ENCODE measurements around the gene PDZD2.
"Not testable (repeated sequence)": the region's sequence is repeated elsewhere in the genome, so short reads cannot be mapped to it uniquely, and the experiment has no call there.

Gene PDZD2

GRCh38 chr5:32115985-32116384, 477.1 kb downstream of the PDZD2 start:
- H3K9me3 ChIP-seq (ENCODE audit: low read length): no peaks in the 10 kb centered on the region
- no peaks in the 10 kb centered on the region for H3K4me1 ChIP-seq (ENCODE audit: insufficient read depth, low read length)
- no peak overlapping the region for H3K27ac ChIP-seq (ENCODE audit: low read depth, low read length)
- peaks cover 23% of the 10 kb centered on the region for H3K36me3 ChIP-seq (ENCODE audit: insufficient read depth, low read length)
- no peak overlapping the region for H3K4me3 ChIP-seq (ENCODE audit: low read depth in 1 of 2, low read length in 2 of 2)
- H3K9ac ChIP-seq (ENCODE audit: low read length): no peak overlapping the region
- no peaks in the 10 kb centered on the region for H3K27me3 ChIP-seq (ENCODE audit: control insufficient read depth in 1 of 2, insufficient read depth in 2 of 2, low read length in 2 of 2)

GRCh38 chr5:32116574-32117313, 477.8 kb downstream of the PDZD2 start:
- Histone ChIP-seq H3K9me3 (ENCODE audit: low read length) (no peaks in the 10 kb centered on the region), H3K36me3 (ENCODE audit: insufficient read depth, low read length) (peaks cover 16% of the 10 kb centered on the region), H3K27ac (ENCODE audit: low read depth, low read length) (no peak overlapping the region), H3K9ac (ENCODE audit: low read length) (no peak overlapping the region), H3K4me1 (ENCODE audit: insufficient read depth, low read length) (no peaks in the 10 kb centered on the region), H3K4me3 (ENCODE audit: low read depth in 1 of 2, low read length in 2 of 2) (no peak overlapping the region), H3K27me3 (ENCODE audit: control insufficient read depth in 1 of 2, insufficient read depth in 2 of 2, low read length in 2 of 2) (no peaks in the 10 kb centered on the region)

GRCh38 chr5:32118922-32119321, 480.0 kb downstream of the PDZD2 start:
- not testable (repeated sequence) for H3K9ac ChIP-seq (ENCODE audit: low read length); H3K4me3 ChIP-seq (ENCODE audit: low read depth in 1 of 2, low read length in 2 of 2); H3K36me3 ChIP-seq (ENCODE audit: insufficient read depth, low read length); H3K27ac ChIP-seq (ENCODE audit: low read depth, low read length); H3K4me1 ChIP-seq (ENCODE audit: insufficient read depth, low read length); H3K9me3 ChIP-seq (ENCODE audit: low read length); H3K27me3 ChIP-seq (ENCODE audit: control insufficient read depth in 1 of 2, insufficient read depth in 2 of 2, low read length in 2 of 2)

- Histone ChIP-seq H3K27me3 (ENCODE audit: control insufficient read depth in 1 of 2, insufficient read depth in 2 of 2, low read length in 2 of 2) (no peaks in the 10 kb centered on the region), H3K4me3 (ENCODE audit: low read depth in 1 of 2, low read length in 2 of 2) (no peak overlapping the region), H3K27ac (ENCODE audit: low read depth, low read length) (no peak overlapping the region), H3K4me1 (ENCODE audit: insufficient read depth, low read length) (peaks cover 8% of the 10 kb centered on the region), H3K9me3 (ENCODE audit: low read length) (no peaks in the 10 kb centered on the region), H3K9ac (ENCODE audit: low read length) (no peak overlapping the region), H3K36me3 (ENCODE audit: insufficient read depth, low read length) (peaks cover 13% of the 10 kb centered on the region)
Observed at GRCh38 chr5:32123058-32123805, 484.3 kb downstream of the PDZD2 start.

GRCh38 chr5:32123889-32124676, 485.2 kb downstream of the PDZD2 start:
- no peak overlapping the region for H3K4me3 ChIP-seq (ENCODE audit: low read depth in 1 of 2, low read length in 2 of 2)
- H3K9ac ChIP-seq (ENCODE audit: low read length): no peak overlapping the region
- no peaks in the 10 kb centered on the region for H3K9me3 ChIP-seq (ENCODE audit: low read length)
- H3K27ac ChIP-seq (ENCODE audit: low read depth, low read length): no peak overlapping the region
- H3K36me3 ChIP-seq (ENCODE audit: insufficient read depth, low read length): peaks cover 13% of the 10 kb centered on the region
- H3K27me3 ChIP-seq (ENCODE audit: control insufficient read depth in 1 of 2, insufficient read depth in 2 of 2, low read length in 2 of 2): no peaks in the 10 kb centered on the region
- peaks cover 16% of the 10 kb centered on the region for H3K4me1 ChIP-seq (ENCODE audit: insufficient read depth, low read length)

GRCh38 chr5:32126691-32127090, 487.8 kb downstream of the PDZD2 start:
- Histone ChIP-seq H3K4me3 (ENCODE audit: low read depth in 1 of 2, low read length in 2 of 2) (no peak overlapping the region), H3K27ac (ENCODE audit: low read depth, low read length) (no peak overlapping the region), H3K27me3 (ENCODE audit: control insufficient read depth in 1 of 2, insufficient read depth in 2 of 2, low read length in 2 of 2) (no peaks in the 10 kb centered on the region), H3K36me3 (ENCODE audit: insufficient read depth, low read length) (peaks cover 7% of the 10 kb centered on the region), H3K4me1 (ENCODE audit: insufficient read depth, low read length) (peaks cover 33% of the 10 kb centered on the region), H3K9ac (ENCODE audit: low read length) (no peak overlapping the region), H3K9me3 (ENCODE audit: low read length) (no peaks in the 10 kb centered on the region)

- Histone ChIP-seq H3K4me1 (ENCODE audit: insufficient read depth, low read length) (peaks cover 33% of the 10 kb centered on the region), H3K27ac (ENCODE audit: low read depth, low read length) (peak overlapping the region; percentile 10), H3K9ac (ENCODE audit: low read length) (no peak overlapping the region), H3K27me3 (ENCODE audit: control insufficient read depth in 1 of 2, insufficient read depth in 2 of 2, low read length in 2 of 2) (no peaks in the 10 kb centered on the region), H3K9me3 (ENCODE audit: low read length) (no peaks in the 10 kb centered on the region), H3K36me3 (ENCODE audit: insufficient read depth, low read length) (peaks cover 7% of the 10 kb centered on the region), H3K4me3 (ENCODE audit: low read depth in 1 of 2, low read length in 2 of 2) (no peak overlapping the region)
Observed at GRCh38 chr5:32127711-32128110, 488.8 kb downstream of the PDZD2 start.

- peaks cover 37% of the 10 kb centered on the region for H3K4me1 ChIP-seq (ENCODE audit: insufficient read depth, low read length)
Observed at GRCh38 chr5:32129074-32129598, 490.2 kb downstream of the PDZD2 start.

GRCh38 chr5:32130865-32131264, 491.9 kb downstream of the PDZD2 start:
- peak overlapping the region; percentile 22 for H3K27ac ChIP-seq (ENCODE audit: low read depth, low read length)
- no peak overlapping the region for H3K9ac ChIP-seq (ENCODE audit: low read length)
- H3K36me3 ChIP-seq (ENCODE audit: insufficient read depth, low read length): peaks cover 9% of the 10 kb centered on the region
- H3K27me3 ChIP-seq (ENCODE audit: control insufficient read depth in 1 of 2, insufficient read depth in 2 of 2, low read length in 2 of 2): no peaks in the 10 kb centered on the region
- no peaks in the 10 kb centered on the region for H3K9me3 ChIP-seq (ENCODE audit: low read length)
- H3K4me1 ChIP-seq (ENCODE audit: insufficient read depth, low read length): peaks cover 37% of the 10 kb centered on the region
- no peak overlapping the region for H3K4me3 ChIP-seq (ENCODE audit: low read depth in 1 of 2, low read length in 2 of 2)

More at GRCh38 chr5:32129074-32129598, 490.2 kb downstream of the PDZD2 start:
- no peaks in the 10 kb centered on the region for H3K27me3 ChIP-seq (ENCODE audit: control insufficient read depth in 1 of 2, insufficient read depth in 2 of 2, low read length in 2 of 2)
- H3K9me3 ChIP-seq (ENCODE audit: low read length): no peaks in the 10 kb centered on the region
- peak overlapping the region; percentile 14 for H3K27ac ChIP-seq (ENCODE audit: low read depth, low read length)
- no peak overlapping the region for H3K4me3 ChIP-seq (ENCODE audit: low read depth in 1 of 2, low read length in 2 of 2)
- no peak overlapping the region for H3K9ac ChIP-seq (ENCODE audit: low read length)
- peaks cover 7% of the 10 kb centered on the region for H3K36me3 ChIP-seq (ENCODE audit: insufficient read depth, low read length)

GRCh38 chr5:32131604-32132003, 492.7 kb downstream of the PDZD2 start:
- peaks cover 7% of the 10 kb centered on the region for H3K36me3 ChIP-seq (ENCODE audit: insufficient read depth, low read length)
- no peaks in the 10 kb centered on the region for H3K9me3 ChIP-seq (ENCODE audit: low read length)
- H3K9ac ChIP-seq (ENCODE audit: low read length): no peak overlapping the region
- no peak overlapping the region for H3K27ac ChIP-seq (ENCODE audit: low read depth, low read length)
- H3K4me3 ChIP-seq (ENCODE audit: low read depth in 1 of 2, low read length in 2 of 2): no peak overlapping the region
- H3K4me1 ChIP-seq (ENCODE audit: insufficient read depth, low read length): peaks cover 37% of the 10 kb centered on the region
- H3K27me3 ChIP-seq (ENCODE audit: control insufficient read depth in 1 of 2, insufficient read depth in 2 of 2, low read length in 2 of 2): no peaks in the 10 kb centered on the region

- Histone ChIP-seq H3K27ac (ENCODE audit: low read depth, low read length) (no peak overlapping the region), H3K9me3 (ENCODE audit: low read length) (no peaks in the 10 kb centered on the region), H3K36me3 (ENCODE audit: insufficient read depth, low read length) (peaks cover 7% of the 10 kb centered on the region), H3K4me3 (ENCODE audit: low read depth in 1 of 2, low read length in 2 of 2) (no peak overlapping the region), H3K4me1 (ENCODE audit: insufficient read depth, low read length) (peaks cover 34% of the 10 kb centered on the region), H3K9ac (ENCODE audit: low read length) (no peak overlapping the region), H3K27me3 (ENCODE audit: control insufficient read depth in 1 of 2, insufficient read depth in 2 of 2, low read length in 2 of 2) (no peaks in the 10 kb centered on the region)
Observed at GRCh38 chr5:32132757-32133156, 493.8 kb downstream of the PDZD2 start.

All from muscle layer of colon (tissue), 2 donors.